ENCODE measurements around the gene MPPED1.

Gene MPPED1

GRCh38 chr22:43542681-43543521 is 131.1 kb downstream of the MPPED1 start:
- no peak for DNase-seq (ENCODE audit: low spot score)

- DNase-seq (ENCODE audit: low spot score), result no peak
Observed at GRCh38 chr22:43543522-43544288, 131.9 kb downstream of the MPPED1 start.

- no peak for DNase-seq (ENCODE audit: low spot score)
Observed at GRCh38 chr22:43544289-43544673, 132.5 kb downstream of the MPPED1 start.

- DNase-seq (ENCODE audit: low spot score), result no peak
Observed at GRCh38 chr22:43546186-43546585, 134.4 kb downstream of the MPPED1 start.

- no peak for DNase-seq (ENCODE audit: low spot score)
Observed at GRCh38 chr22:43550024-43550620, 138.3 kb downstream of the MPPED1 start.

- no peak for DNase-seq (ENCODE audit: low spot score)
Observed at GRCh38 chr22:43550672-43551071, 138.9 kb downstream of the MPPED1 start.

- no peak for DNase-seq (ENCODE audit: low spot score)
Observed at GRCh38 chr22:43553451-43554258, 141.8 kb downstream of the MPPED1 start.

- no peak for DNase-seq (ENCODE audit: low spot score)
Observed at GRCh38 chr22:43554259-43554636, 142.4 kb downstream of the MPPED1 start.

GRCh38 chr22:43554694-43555365 is 143.0 kb downstream of the MPPED1 start:
- no peak for DNase-seq (ENCODE audit: low spot score)

- no peak for DNase-seq (ENCODE audit: low spot score)
Observed at GRCh38 chr22:43555561-43556515, 144.0 kb downstream of the MPPED1 start.
